MM.1S (cell line): ENCODE data around the gene ADAD1.

Experiments
- EZH2 ChIP-seq: fragments of 300-600 bp; sonication (generic); optimal IDR thresholded peaks from 2 replicates; pipeline ENCODE3; 2017; ENCODE audit warnings: low read depth, mild to moderate bottlenecking, antibody characterized with exemption, low read length, mixed read lengths
- TF ChIP-seq, protein P1 (sequence below): fragments of 300-600 bp; sonication (generic); IDR thresholded peaks from 2 replicates; pipeline ENCODE4 v1.5.1; 2016; ENCODE audit warnings: antibody characterized with exemption, low read length, mixed read lengths

DNA sequence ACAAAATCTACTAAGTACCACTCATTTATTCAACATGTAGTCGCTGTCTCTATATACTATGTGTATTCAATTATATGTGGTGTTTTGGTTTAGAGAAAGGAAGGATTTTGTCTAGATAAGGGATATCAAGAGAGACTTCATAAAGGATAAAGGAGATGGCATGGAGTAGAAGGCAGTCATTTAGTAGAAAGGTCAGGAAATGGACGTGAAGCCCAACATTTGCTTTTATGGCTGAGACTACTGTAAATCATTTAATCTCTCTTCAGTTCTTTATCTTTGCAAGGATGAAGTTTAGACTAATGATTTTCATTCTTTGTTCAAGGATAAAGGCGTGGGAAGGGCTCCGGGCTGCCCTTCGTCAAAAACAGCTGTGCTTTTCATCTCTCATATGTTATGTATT, 52.5 kb downstream of the ADAD1 start:
- no peak for TF ChIP-seq EZH2
- TF ChIP-seq, protein P1, sequence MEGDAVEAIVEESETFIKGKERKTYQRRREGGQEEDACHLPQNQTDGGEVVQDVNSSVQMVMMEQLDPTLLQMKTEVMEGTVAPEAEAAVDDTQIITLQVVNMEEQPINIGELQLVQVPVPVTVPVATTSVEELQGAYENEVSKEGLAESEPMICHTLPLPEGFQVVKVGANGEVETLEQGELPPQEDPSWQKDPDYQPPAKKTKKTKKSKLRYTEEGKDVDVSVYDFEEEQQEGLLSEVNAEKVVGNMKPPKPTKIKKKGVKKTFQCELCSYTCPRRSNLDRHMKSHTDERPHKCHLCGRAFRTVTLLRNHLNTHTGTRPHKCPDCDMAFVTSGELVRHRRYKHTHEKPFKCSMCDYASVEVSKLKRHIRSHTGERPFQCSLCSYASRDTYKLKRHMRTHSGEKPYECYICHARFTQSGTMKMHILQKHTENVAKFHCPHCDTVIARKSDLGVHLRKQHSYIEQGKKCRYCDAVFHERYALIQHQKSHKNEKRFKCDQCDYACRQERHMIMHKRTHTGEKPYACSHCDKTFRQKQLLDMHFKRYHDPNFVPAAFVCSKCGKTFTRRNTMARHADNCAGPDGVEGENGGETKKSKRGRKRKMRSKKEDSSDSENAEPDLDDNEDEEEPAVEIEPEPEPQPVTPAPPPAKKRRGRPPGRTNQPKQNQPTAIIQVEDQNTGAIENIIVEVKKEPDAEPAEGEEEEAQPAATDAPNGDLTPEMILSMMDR: no peak
